ENCODE results near the gene BABAM2.

The BABAM2 gene

GRCh38 chr2:27886322-27886721 is 4.2 kb upstream of the BABAM2 start:
- H3F3A ChIP-seq (ENCODE audit: insufficient read depth, low read length): peaks cover 6% of the 10 kb centered on the region
- H3K27ac ChIP-seq (ENCODE audit: low read length): no peak overlapping the region
- TF ChIP-seq EZH2 (optimal IDR thresholded peaks at IDR 0.05; ENCODE audit: low read depth, low read length) (no peak), EZH2phosphoT487 (IDR thresholded peaks at IDR 0.05; ENCODE audit: low read length) (no peak), CTCF (IDR thresholded peaks at IDR 0.05; ENCODE audit: low read length) (no peak)

GRCh38 chr2:27887111-27887510 is 3.4 kb upstream of the BABAM2 start:
- no peak for DNase-seq
- Histone ChIP-seq H3K9me2 (replicated peaks; ENCODE audit: insufficient read depth, low read length) (no peaks in the 10 kb centered on the region), H3K4me3 (ENCODE audit: low read length) (no peak overlapping the region), H3K27me3 (replicated peaks; ENCODE audit: insufficient read depth, low read length) (no peaks in the 10 kb centered on the region), H3K9ac (ENCODE audit: low read length) (no peak overlapping the region), H3F3A (ENCODE audit: insufficient read depth, low read length) (peaks cover 6% of the 10 kb centered on the region), H4K20me1 (ENCODE audit: insufficient read depth, low read length) (no peaks in the 10 kb centered on the region), H3K27ac (ENCODE audit: low read length) (no peak overlapping the region), H3K4me2 (ENCODE audit: low read depth, low read length) (no peak overlapping the region), H3K36me3 (replicated peaks; ENCODE audit: insufficient read depth, low read length) (no peaks in the 10 kb centered on the region), H3K9me3 (replicated peaks; ENCODE audit: insufficient read depth, low read length) (no peaks in the 10 kb centered on the region), H3K4me1 (ENCODE audit: low read length) (0 out of 2 replicates have a peak, but pooled peaks cover 5% of the 10 kb centered on the region), H2AFZ (ENCODE audit: low read length) (no peak overlapping the region), H3K79me2 (ENCODE audit: low read length) (no peaks in the 10 kb centered on the region)
- TF ChIP-seq CTCF (IDR thresholded peaks at IDR 0.05; ENCODE audit: low read length) (no peak), EZH2phosphoT487 (IDR thresholded peaks at IDR 0.05; ENCODE audit: low read length) (no peak), EZH2 (optimal IDR thresholded peaks at IDR 0.05; ENCODE audit: low read depth, low read length) (no peak)

More at GRCh38 chr2:27886322-27886721, 4.2 kb upstream of the BABAM2 start:
- H3K4me2 ChIP-seq (ENCODE audit: low read depth, low read length): no peak overlapping the region
- no peaks in the 10 kb centered on the region for H3K9me2 ChIP-seq (replicated peaks; ENCODE audit: insufficient read depth, low read length)
- no peaks in the 10 kb centered on the region for H3K79me2 ChIP-seq (ENCODE audit: low read length)
- no peaks in the 10 kb centered on the region for H4K20me1 ChIP-seq (ENCODE audit: insufficient read depth, low read length)
- no peak overlapping the region for H2AFZ ChIP-seq (ENCODE audit: low read length)
- H3K9ac ChIP-seq (ENCODE audit: low read length): no peak overlapping the region
- H3K36me3 ChIP-seq (replicated peaks; ENCODE audit: insufficient read depth, low read length): no peaks in the 10 kb centered on the region
- DNase-seq: no peak
- H3K27me3 ChIP-seq (replicated peaks; ENCODE audit: insufficient read depth, low read length): no peaks in the 10 kb centered on the region
- H3K9me3 ChIP-seq (replicated peaks; ENCODE audit: insufficient read depth, low read length): no peaks in the 10 kb centered on the region
- 0 out of 2 replicates have a peak, but pooled peaks cover 5% of the 10 kb centered on the region for H3K4me1 ChIP-seq (ENCODE audit: low read length)
- no peak overlapping the region for H3K4me3 ChIP-seq (ENCODE audit: low read length)

GRCh38 chr2:27887830-27888229 is 2.7 kb upstream of the BABAM2 start:
- no peak for DNase-seq
- Histone ChIP-seq H3K9me3 (replicated peaks; ENCODE audit: insufficient read depth, low read length) (no peaks in the 10 kb centered on the region), H3K9me2 (replicated peaks; ENCODE audit: insufficient read depth, low read length) (no peaks in the 10 kb centered on the region), H3K4me1 (ENCODE audit: low read length) (0 out of 2 replicates have a peak, but pooled peaks cover 5% of the 10 kb centered on the region), H3K79me2 (ENCODE audit: low read length) (no peaks in the 10 kb centered on the region), H2AFZ (ENCODE audit: low read length) (no peak overlapping the region), H3K36me3 (replicated peaks; ENCODE audit: insufficient read depth, low read length) (no peaks in the 10 kb centered on the region), H3K4me3 (ENCODE audit: low read length) (no peak overlapping the region), H3K27ac (ENCODE audit: low read length) (no peak overlapping the region), H3K27me3 (replicated peaks; ENCODE audit: insufficient read depth, low read length) (no peaks in the 10 kb centered on the region), H3F3A (ENCODE audit: insufficient read depth, low read length) (peaks cover 6% of the 10 kb centered on the region), H3K9ac (ENCODE audit: low read length) (no peak overlapping the region), H4K20me1 (ENCODE audit: insufficient read depth, low read length) (no peaks in the 10 kb centered on the region), H3K4me2 (ENCODE audit: low read depth, low read length) (no peak overlapping the region)
- no peak for TF ChIP-seq CTCF (IDR thresholded peaks at IDR 0.05; ENCODE audit: low read length)
- no peak for TF ChIP-seq EZH2phosphoT487 (IDR thresholded peaks at IDR 0.05; ENCODE audit: low read length)
- TF ChIP-seq EZH2 (optimal IDR thresholded peaks at IDR 0.05; ENCODE audit: low read depth, low read length): no peak
